ENCODE data around the gene RNU6-1.

- no peak for TF ChIP-seq CTCF (IDR thresholded peaks at IDR 0.05; ENCODE audit: insufficient read depth, low read length)
- no peak for TF ChIP-seq POLR2AphosphoS5 (IDR thresholded peaks at IDR 0.05; ENCODE audit: low read depth)
- no peak for TF ChIP-seq GABPA (IDR thresholded peaks at IDR 0.05; ENCODE audit: low read depth)
- TF ChIP-seq REST (IDR thresholded peaks at IDR 0.05; ENCODE audit: insufficient replicate concordance, low read depth): no peak
- no peak for TF ChIP-seq SPI1 (IDR thresholded peaks at IDR 0.05; ENCODE audit: borderline replicate concordance, low read depth)
These were observed 9.7 kb upstream of the RNU6-1 start for GRCh38 chr15:67849538-67849937.
